Activated CD8-positive, alpha-beta T cell treated with anti-CD3 and anti-CD28 coated beads, Interleukin-2, amount 10 ng/mL, durations not matched to agents 7 days and 5 days (primary cell): ENCODE results near the gene USP20. TPM values are rescaled to one million over a fixed set of nuclear protein-coding genes. Genes with fewer than 3 reads are reported as not detected.
A peak's percentile ranks its signal among the peaks of the same experiment; 100 is the strongest.

ENCODE experiments used
- ATAC-seq: fragments of 150-1000 bp; cut with Tn5 transposase; one replicate; pipeline ENCODE4 v1.10.0; 2021; ENCODE audit warnings: moderate library complexity
- CTCF ChIA-PET: fragments of 350-600 bp; sonication (Branson Sonifier 250); formaldehyde crosslinking; loops from one replicate; lab custom pipeline; 2021; ENCODE audit warnings: antibody characterized with exemption; lab: Charles Lee
- POLR2A ChIA-PET: fragments of 350-600 bp; sonication (Branson Sonifier 250); formaldehyde crosslinking; loops from one replicate; lab custom pipeline; 2021; ENCODE audit warnings: antibody characterized with exemption; lab: Charles Lee
- DNase-seq: peaks from one replicate; pipeline ENCODE4 v3.0.0-alpha.2; 2020
- H3K27ac Mint-ChIP-seq: one replicate; pipeline ENCODE4 v1.8.0; 2021; ENCODE audit warnings: mild to moderate bottlenecking, mixed read lengths
- H3K27me3 Mint-ChIP-seq: one replicate; pipeline ENCODE4 v1.8.0; 2021; ENCODE audit warnings: low read depth, mixed read lengths
- H3K36me3 Mint-ChIP-seq: one replicate; pipeline ENCODE4 v1.8.0; 2021; ENCODE audit warnings: low read depth, mixed read lengths
- H3K4me1 Mint-ChIP-seq: one replicate; pipeline ENCODE4 v1.8.0; 2021; ENCODE audit warnings: low read depth, mixed read lengths
- H3K4me3 Mint-ChIP-seq: one replicate; pipeline ENCODE4 v1.8.0; 2021; ENCODE audit warnings: mild to moderate bottlenecking, mixed read lengths
- H3K9me3 Mint-ChIP-seq: one replicate; pipeline ENCODE4 v1.8.0; 2022; ENCODE audit warnings: mixed read lengths; ENCODE audit not compliant: insufficient read depth
- total RNA-seq, 2 experiments: library from RNA; stranded (reverse); gene quantifications; one replicate each; pipeline ENCODE4 v1.2.3, GENCODE V29; 2021

The USP20 gene
- total RNA-seq, 2 experiments from 2014 or later = 86.2 to 87.4 TPM

DNA sequence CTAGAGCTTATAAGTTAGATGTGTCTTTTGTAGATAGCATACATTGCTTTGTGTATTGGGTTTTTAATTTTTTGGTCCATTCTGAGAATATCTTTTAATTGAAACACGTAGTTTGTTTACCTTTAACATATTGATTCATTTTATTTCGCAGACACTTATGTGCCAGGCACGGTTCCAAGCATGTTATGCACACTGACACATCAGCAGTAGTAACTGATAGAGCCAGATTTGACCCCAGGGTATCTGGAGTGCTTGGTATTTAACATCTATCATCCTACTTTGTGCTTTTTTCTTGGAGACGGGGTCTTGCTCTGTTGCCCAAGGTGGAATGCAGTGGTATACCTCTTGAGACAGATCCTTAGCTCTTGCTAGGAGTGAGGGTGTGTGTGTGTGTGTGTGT is 71.9 kb downstream of the USP20 start:
- no peak for DNase-seq
- Mint-ChIP-seq H3K4me1 (peaks cover 21% of the 10 kb centered on the region), H3K4me3 (no peak overlapping the region), H3K9me3 (no peaks in the 10 kb centered on the region), H3K36me3 (peaks cover 71% of the 10 kb centered on the region), H3K27ac (no peak overlapping the region), H3K27me3 (no peaks in the 10 kb centered on the region)
- ATAC-seq = no peak
- ChIA-PET CTCF (interaction anchor here (0.8 to 1.7 kb wide), 3 partner anchors 12 to 49 kb away, joined by 3 to 4 read pairs (median 4); no protein-coding TSS in a partner anchor), POLR2A (interaction anchor here (0.6 kb wide), 1 partner anchor 20 kb away, joined by 4 read pairs; no protein-coding TSS in a partner anchor)

DNA sequence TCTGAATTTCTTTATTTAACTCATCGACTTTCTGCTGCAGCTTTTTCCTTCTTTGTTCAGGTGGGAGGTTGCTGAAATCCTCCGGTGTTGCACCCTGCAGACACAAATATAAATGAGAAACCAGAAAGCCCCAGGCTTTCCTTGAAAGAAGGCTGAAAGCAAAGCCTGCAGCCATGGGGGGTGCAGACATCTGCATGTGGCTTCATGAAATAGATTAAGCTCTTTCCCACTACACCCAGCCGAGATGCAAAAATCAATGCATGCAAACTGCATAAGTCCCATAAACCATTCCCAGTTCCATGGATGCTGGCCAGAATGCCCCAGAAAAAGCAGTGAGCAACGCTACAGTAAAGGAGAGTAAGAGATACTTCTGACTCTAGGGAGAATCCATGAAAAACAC is 73.6 kb downstream of the USP20 start:
- DNase-seq (no peak), ATAC-seq (no peak)
- Mint-ChIP-seq H3K9me3 (no peaks in the 10 kb centered on the region), H3K4me1 (peaks cover 19% of the 10 kb centered on the region), H3K27me3 (no peaks in the 10 kb centered on the region), H3K36me3 (peaks cover 62% of the 10 kb centered on the region), H3K27ac (peak overlapping the region; percentile 67), H3K4me3 (no peak overlapping the region)
- ChIA-PET POLR2A (no interaction called here), CTCF (no interaction called here)

DNA sequence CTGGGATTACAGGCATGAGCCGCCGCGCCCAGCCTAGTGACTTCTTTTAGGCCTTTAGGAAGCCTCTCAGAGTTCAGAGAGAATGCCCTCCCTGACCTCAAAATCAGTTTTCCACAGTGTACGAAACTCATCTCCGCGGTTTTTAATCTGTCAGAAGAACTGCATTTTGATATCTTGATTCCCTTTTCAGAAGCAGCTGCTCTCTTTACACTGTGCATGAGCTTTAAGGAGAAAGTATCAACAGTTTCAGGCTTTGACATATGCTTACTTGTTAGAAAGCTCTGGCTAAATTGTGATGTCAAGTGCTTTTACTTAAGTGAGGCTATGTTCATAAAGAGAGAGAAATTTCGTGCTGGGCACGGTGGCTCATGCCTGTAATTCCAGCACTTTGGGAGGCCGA is 74.6 kb downstream of the USP20 start:
- Mint-ChIP-seq H3K36me3 (peaks cover 57% of the 10 kb centered on the region), H3K9me3 (no peaks in the 10 kb centered on the region), H3K27me3 (no peaks in the 10 kb centered on the region), H3K4me1 (peaks cover 13% of the 10 kb centered on the region), H3K27ac (peak overlapping the region; percentile 67), H3K4me3 (no peak overlapping the region)
- ATAC-seq = no peak
- ChIA-PET POLR2A (no interaction called here), CTCF (no interaction called here)
- no peak for DNase-seq

DNA sequence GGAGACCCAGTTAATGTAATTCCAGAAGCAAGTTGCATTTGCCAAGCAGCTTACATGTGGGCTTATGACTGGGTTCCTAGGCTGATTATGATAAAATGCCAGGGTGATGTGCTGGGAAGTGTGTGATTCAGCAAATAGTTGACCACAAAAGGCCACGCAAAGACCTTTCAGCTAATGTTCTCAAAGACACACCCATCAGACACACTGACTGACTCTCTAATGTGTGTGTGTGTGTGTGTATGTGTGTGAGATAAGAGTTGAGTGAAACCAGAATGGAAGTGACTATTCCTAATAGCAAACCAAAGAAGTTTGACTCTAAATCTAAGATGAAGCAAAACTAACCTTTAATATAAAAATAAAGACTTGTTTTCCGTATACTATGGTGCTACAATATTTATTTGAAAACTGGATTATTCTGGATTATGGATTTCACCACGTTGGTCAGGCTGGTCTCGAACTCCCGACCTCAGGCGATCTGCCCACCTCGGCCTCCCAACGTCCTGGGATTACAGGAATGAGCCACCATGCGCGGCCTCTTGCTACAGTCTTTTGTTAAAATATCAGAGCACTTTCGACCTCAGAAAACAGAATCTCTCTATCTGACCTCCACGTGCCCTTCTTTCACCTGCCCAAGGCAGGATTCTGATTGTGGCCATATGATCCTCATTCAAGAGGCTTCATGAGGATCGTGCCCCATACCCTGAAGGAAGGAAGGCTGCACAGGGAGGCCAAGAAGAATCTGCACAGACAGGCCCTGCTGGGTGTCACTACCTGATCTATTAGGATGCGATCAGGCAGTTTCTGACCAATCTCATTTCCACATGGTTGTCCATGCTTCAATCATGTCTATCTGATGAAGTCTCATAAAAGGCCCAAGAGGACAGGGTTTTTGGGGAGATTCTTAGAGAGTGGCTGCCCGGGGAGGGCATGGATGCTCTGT is 75.6 kb downstream of the USP20 start:
- CTCF ChIA-PET = interaction anchor here (1.1 kb wide), 1 partner anchor 26 kb away, joined by 4 read pairs; no protein-coding TSS in a partner anchor
- Mint-ChIP-seq H3K4me1 (peaks cover 11% of the 10 kb centered on the region), H3K36me3 (peaks cover 55% of the 10 kb centered on the region)

GRCh38 chr9:129914051-129914450 is 78.8 kb downstream of the USP20 start:
- ATAC-seq = no peak
- Mint-ChIP-seq H3K9me3 (no peaks in the 10 kb centered on the region), H3K27ac (no peak overlapping the region), H3K4me3 (no peak overlapping the region), H3K4me1 (peaks cover 11% of the 10 kb centered on the region), H3K27me3 (no peaks in the 10 kb centered on the region), H3K36me3 (peaks cover 53% of the 10 kb centered on the region)
- no peak for DNase-seq
- CTCF ChIA-PET = no interaction called here
- POLR2A ChIA-PET = no interaction called here

More for the DNA sequence above, 75.6 kb downstream of the USP20 start:
- ATAC-seq (no peak), DNase-seq (no peak)
- POLR2A ChIA-PET = no interaction called here
- no peaks in the 10 kb centered on the region for H3K27me3 Mint-ChIP-seq
- H3K27ac Mint-ChIP-seq = peak overlapping the region; percentile 52
- no peak overlapping the region for H3K4me3 Mint-ChIP-seq
- no peaks in the 10 kb centered on the region for H3K9me3 Mint-ChIP-seq

DNA sequence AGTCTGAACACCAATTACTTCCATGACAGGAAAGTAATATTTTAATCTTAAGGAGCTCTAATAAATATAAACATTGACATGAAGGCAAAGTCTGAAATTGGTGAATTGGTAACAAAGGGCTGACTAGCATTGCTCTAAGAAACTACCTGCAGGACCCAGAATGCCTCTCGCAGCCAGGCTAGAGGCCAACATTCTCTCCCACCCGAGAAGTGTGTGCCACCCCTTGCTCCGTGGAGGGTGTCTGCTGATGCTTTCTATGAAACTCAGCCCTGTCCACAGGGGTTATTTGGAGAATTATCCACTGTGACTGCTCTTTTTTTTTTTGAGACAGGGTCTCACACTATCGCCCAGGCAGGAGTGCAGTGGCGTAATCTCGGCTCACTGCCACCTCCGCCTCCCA is 81.4 kb downstream of the USP20 start:
- CTCF ChIA-PET = interaction anchor here (1.6 to 2.1 kb wide), 2 partner anchors 10 to 30 kb away, joined by 5 to 9 read pairs; no protein-coding TSS in a partner anchor

DNA sequence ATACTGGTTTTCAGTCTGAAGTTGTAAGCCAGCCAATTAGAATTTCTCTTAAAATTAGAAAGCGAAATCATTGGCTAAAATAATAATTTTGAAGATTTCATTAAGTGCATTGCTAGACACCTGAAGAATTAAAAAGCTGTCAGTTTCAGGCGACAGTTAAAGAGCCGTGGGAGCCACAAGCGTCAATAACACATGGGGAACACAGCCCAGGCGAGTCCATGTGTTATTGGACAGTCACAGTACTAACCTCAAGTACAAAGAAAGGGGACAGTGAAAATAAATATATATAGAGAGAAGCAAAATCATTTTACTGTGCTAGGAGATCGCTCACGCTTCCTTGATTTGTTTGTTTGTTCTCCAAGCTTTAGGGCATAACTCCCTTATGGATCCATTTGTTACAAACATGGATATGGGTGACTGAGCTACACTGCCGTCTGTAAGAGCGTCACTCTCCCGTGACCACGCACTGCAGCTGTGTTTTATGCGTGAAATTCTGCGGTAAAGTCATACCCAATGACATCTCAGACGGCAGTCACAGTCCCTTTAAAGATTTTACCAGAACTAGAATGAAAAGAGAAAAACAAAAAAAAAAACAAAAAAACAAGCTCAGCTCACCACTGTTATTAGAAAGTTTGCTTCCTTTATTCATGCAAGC is 83.2 kb downstream of the USP20 start:
- ChIA-PET CTCF (no interaction called here), POLR2A (interaction anchor here (0.6 kb wide), 1 partner anchor 614 kb away, joined by 4 read pairs; no protein-coding TSS in a partner anchor)
- H3K27ac Mint-ChIP-seq = no peak overlapping the region
- H3K9me3 Mint-ChIP-seq = no peaks in the 10 kb centered on the region
- no peaks in the 10 kb centered on the region for H3K27me3 Mint-ChIP-seq
- peaks cover 13% of the 10 kb centered on the region for H3K4me1 Mint-ChIP-seq
- H3K36me3 Mint-ChIP-seq = peaks cover 56% of the 10 kb centered on the region
- H3K4me3 Mint-ChIP-seq = no peak overlapping the region
- ATAC-seq = no peak
- no peak for DNase-seq

More for the DNA sequence above, 81.4 kb downstream of the USP20 start:
- no peak for ATAC-seq
- H3K27ac Mint-ChIP-seq = no peak overlapping the region
- H3K36me3 Mint-ChIP-seq = peaks cover 51% of the 10 kb centered on the region
- no peaks in the 10 kb centered on the region for H3K27me3 Mint-ChIP-seq
- no peaks in the 10 kb centered on the region for H3K9me3 Mint-ChIP-seq
- H3K4me3 Mint-ChIP-seq = no peak overlapping the region
- peaks cover 13% of the 10 kb centered on the region for H3K4me1 Mint-ChIP-seq
- DNase-seq = no peak
- POLR2A ChIA-PET = interaction anchor here (0.6 to 1.3 kb wide), 2 partner anchors 13 to 28 kb away, joined by 3 to 4 read pairs; no protein-coding TSS in a partner anchor

DNA sequence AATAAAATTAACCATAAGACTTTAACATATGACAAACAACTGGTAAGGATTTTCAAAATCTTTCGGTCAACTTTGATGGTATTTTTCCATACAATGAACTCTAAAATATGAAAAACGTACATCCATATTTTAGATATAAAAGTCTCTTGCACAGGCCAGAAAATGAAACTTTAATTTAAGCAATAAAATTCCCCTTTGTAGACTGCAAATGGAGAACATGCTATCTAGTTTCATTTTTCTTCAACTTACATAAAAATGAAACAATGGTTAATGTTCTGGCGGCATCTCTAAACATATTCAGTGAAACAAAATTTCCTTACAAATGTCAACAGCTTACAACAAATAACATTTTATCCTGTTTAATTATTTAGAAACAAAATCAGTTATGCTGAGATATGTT is 84.0 kb downstream of the USP20 start:
- CTCF ChIA-PET = interaction anchor here (0.9 to 1.7 kb wide), 3 partner anchors 15 to 34 kb away, joined by 3 to 5 read pairs (median 4); no protein-coding TSS in a partner anchor
- Mint-ChIP-seq H3K36me3 (peaks cover 62% of the 10 kb centered on the region), H3K4me3 (no peak overlapping the region), H3K4me1 (peaks cover 13% of the 10 kb centered on the region), H3K27ac (no peak overlapping the region), H3K9me3 (no peaks in the 10 kb centered on the region), H3K27me3 (no peaks in the 10 kb centered on the region)
- no peak for ATAC-seq
- no peak for DNase-seq
- POLR2A ChIA-PET = no interaction called here

DNA sequence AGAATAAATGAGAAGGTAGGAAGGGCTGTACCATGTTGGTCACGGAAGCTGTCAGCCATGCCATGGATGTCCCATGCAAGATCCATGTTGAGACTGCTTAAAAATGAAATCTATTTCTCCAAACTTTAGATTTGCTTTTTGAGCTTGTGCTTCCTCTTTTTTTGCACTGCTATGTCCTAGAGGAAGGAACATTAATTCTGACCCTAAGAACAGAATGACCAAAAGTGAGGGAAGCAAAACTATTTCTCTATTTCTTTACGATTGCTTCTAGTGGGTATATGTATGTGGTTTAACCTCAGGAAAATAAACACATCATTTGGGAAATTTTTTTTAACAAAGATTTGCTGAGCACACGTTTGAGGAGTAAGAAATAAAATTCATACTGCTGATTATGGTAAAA is 84.6 kb downstream of the USP20 start:
- H3K36me3 Mint-ChIP-seq = peaks cover 65% of the 10 kb centered on the region
- no peak overlapping the region for H3K27ac Mint-ChIP-seq
- no peaks in the 10 kb centered on the region for H3K9me3 Mint-ChIP-seq
- ChIA-PET POLR2A (no interaction called here), CTCF (interaction anchor here (0.9 to 1.7 kb wide), 4 partner anchors 16 to 127 kb away, joined by 3 to 5 read pairs (median 4); no protein-coding TSS in a partner anchor)
- DNase-seq (no peak), ATAC-seq (no peak)
- H3K4me3 Mint-ChIP-seq = no peak overlapping the region
- no peaks in the 10 kb centered on the region for H3K27me3 Mint-ChIP-seq
- H3K4me1 Mint-ChIP-seq = peaks cover 13% of the 10 kb centered on the region

GRCh38 chr9:129921905-129922304 is 86.6 kb downstream of the USP20 start:
- Mint-ChIP-seq H3K4me1 (peaks cover 17% of the 10 kb centered on the region), H3K36me3 (peaks cover 67% of the 10 kb centered on the region), H3K4me3 (no peak overlapping the region), H3K27me3 (no peaks in the 10 kb centered on the region), H3K27ac (no peak overlapping the region), H3K9me3 (no peaks in the 10 kb centered on the region)
- ATAC-seq (no peak), DNase-seq (no peak)
- CTCF ChIA-PET = no interaction called here
- POLR2A ChIA-PET = no interaction called here

GRCh38 chr9:129923589-129923988 is 88.3 kb downstream of the USP20 start:
- no peaks in the 10 kb centered on the region for H3K27me3 Mint-ChIP-seq
- DNase-seq (no peak), ATAC-seq (no peak)
- H3K36me3 Mint-ChIP-seq = peaks cover 67% of the 10 kb centered on the region
- peaks cover 20% of the 10 kb centered on the region for H3K4me1 Mint-ChIP-seq
- ChIA-PET POLR2A (no interaction called here), CTCF (interaction anchor here (1.0 to 1.9 kb wide), 2 partner anchors 19 to 38 kb away, joined by 3 to 5 read pairs; no protein-coding TSS in a partner anchor)
- no peak overlapping the region for H3K27ac Mint-ChIP-seq
- no peak overlapping the region for H3K4me3 Mint-ChIP-seq
- no peaks in the 10 kb centered on the region for H3K9me3 Mint-ChIP-seq
